Transverse colon (tissue), 3 donors: ENCODE measurements around the gene C1QTNF9.
"Not testable (repeated sequence)": the region's sequence is repeated elsewhere in the genome, so short reads cannot be mapped to it uniquely, and the experiment has no call there.

ENCODE experiments used
- CTCF ChIP-seq, 5 experiments: fragments of 200-600 bp in 3 of 5; fragments of 450-650 bp in 2 of 5; sonication (generic) in 3 of 5; IDR thresholded peaks; 1 replicate in 2 of 5; 2 replicates in 3 of 5; pipeline ENCODE4 v1.5.1; 2016 to 2017; ENCODE audit warnings: antibody characterized with exemption in 5 of 5, inconsistent platforms in 3 of 5, mild to moderate bottlenecking in 2 of 5, moderate library complexity in 1 of 5
- POLR2A ChIP-seq: fragments of 450-650 bp; IDR thresholded peaks from one replicate; pipeline ENCODE4 v1.6.1; 2016; ENCODE audit warnings: antibody characterized with exemption, mild to moderate bottlenecking, moderate library complexity

- TF ChIP-seq CTCF (IDR thresholded peaks at IDR 0.05); POLR2A: not testable (repeated sequence)
Measured at GRCh38 chr13:24327598-24327997, 18.2 kb downstream of the C1QTNF9 start.
